SK-N-MC (cell line): ENCODE measurements around the gene VPS26C.

ENCODE experiments used
- EZH2 ChIP-seq: fragments of 200-600 bp; sonication (generic); IDR thresholded peaks from one replicate; pipeline ENCODE4 v1.6.1; 2017; ENCODE audit warnings: antibody characterized with exemption
- FOXP2 ChIP-seq: optimal IDR thresholded peaks from 2 replicates; pipeline ENCODE3; 2011; ENCODE audit warnings: mild to moderate bottlenecking, moderate library complexity; ENCODE audit not compliant: insufficient read depth; ENCODE audit errors: extremely low read length, control extremely low read depth
- POLR2AphosphoS5 ChIP-seq: IDR thresholded peaks from 2 replicates; pipeline ENCODE4 v1.6.1; 2012; ENCODE audit warnings: mild to moderate bottlenecking, low read depth, low read length, borderline replicate concordance

DNA sequence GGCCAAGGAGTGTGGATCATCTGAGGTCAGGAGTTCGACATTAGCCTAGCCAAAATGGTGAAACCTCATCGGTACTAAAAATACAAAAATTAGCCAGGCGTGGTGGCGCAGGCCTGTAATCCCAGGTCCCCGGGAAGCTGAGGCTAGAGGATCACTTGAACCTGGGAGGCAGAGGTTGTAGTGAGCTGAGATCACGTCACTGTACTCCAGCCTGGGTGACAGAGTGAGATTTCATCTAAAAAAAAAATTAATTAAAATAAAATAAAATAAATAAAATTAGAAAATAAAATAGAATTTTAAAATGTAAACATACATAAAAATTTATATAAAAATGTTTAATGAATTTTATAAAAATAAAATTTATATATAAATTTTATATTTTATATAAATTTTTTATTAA, 5.8 kb upstream of the VPS26C start:
- no peak for TF ChIP-seq EZH2
- TF ChIP-seq POLR2AphosphoS5 = no peak
- TF ChIP-seq FOXP2 = no peak
